Suprapubic skin (tissue), 4 donors: Measurements from ENCODE around the gene FRK. TPM values are rescaled to one million over a fixed set of nuclear protein-coding genes. Genes with fewer than 3 reads are reported as not detected.
"Not testable (repeated sequence)": the region's sequence is repeated elsewhere in the genome, so short reads cannot be mapped to it uniquely, and the experiment has no call there.

Source experiments
- DNase-seq, 2 donors: peaks; one replicate each; pipeline ENCODE4 v3.0.0-alpha.2; 2019; ENCODE audit warnings: low spot score in 2 of 2
- H3K27ac ChIP-seq: fragments of 200-600 bp; sonication (generic); one replicate; pipeline ENCODE4 v1.5.1; 2019
- H3K27me3 ChIP-seq: fragments of 200-600 bp; sonication (generic); one replicate; pipeline ENCODE4 v1.5.1; 2019
- H3K36me3 ChIP-seq: fragments of 200-600 bp; sonication (generic); one replicate; pipeline ENCODE4 v1.5.1; 2019
- H3K4me1 ChIP-seq: fragments of 200-600 bp; sonication (generic); one replicate; pipeline ENCODE4 v1.5.1; 2019
- H3K4me3 ChIP-seq: fragments of 200-600 bp; sonication (generic); one replicate; pipeline ENCODE4 v1.5.1; 2019; ENCODE audit warnings: mild to moderate bottlenecking
- H3K9me3 ChIP-seq: fragments of 200-600 bp; sonication (generic); one replicate; pipeline ENCODE4 v1.5.1; 2019
- CTCF ChIP-seq, 2 donors: fragments of 200-600 bp in 1 of 2; fragments of 450-650 bp in 1 of 2; sonication (generic) in 1 of 2; IDR thresholded peaks; one replicate each; pipeline ENCODE4 v1.5.1; 2016 to 2019; ENCODE audit warnings: antibody characterized with exemption in 2 of 2, mild to moderate bottlenecking in 1 of 2, moderate library complexity in 1 of 2
- EP300 ChIP-seq: sonication (generic); formaldehyde crosslinking; IDR thresholded peaks from one replicate; pipeline ENCODE4 v1.6.1; 2017; ENCODE audit warnings: antibody characterized with exemption
- POLR2A ChIP-seq, 2 donors: fragments of 450-650 bp; IDR thresholded peaks; one replicate each; pipeline ENCODE4 v1.6.1; 2017; ENCODE audit warnings: antibody characterized with exemption in 2 of 2, mild to moderate bottlenecking in 2 of 2, moderate library complexity in 2 of 2
- POLR2AphosphoS5 ChIP-seq, 3 donors: sonication (generic); formaldehyde crosslinking; IDR thresholded peaks; one replicate each; pipeline ENCODE4 v1.6.1; 2017; ENCODE audit warnings: antibody characterized with exemption in 3 of 3
- WGBS: methylation state at CpG from one replicate; pipeline ENCODE4 v1.1.5; 2018; 5-methylcytosine and 5-hydroxymethylcytosine counted together
- total RNA-seq, 4 donors: library from RNA; depleted of rRNA; stranded (reverse); fragments of >200 nt; gene quantifications; one replicate each; pipeline ENCODE4 v1.1.0, GENCODE V29; 2016

FRK gene
- total RNA-seq, 4 donors from 2014 or later, result 1.6 to 3.6 (median 3.0) TPM

- DNase-seq, result no peak
- Histone ChIP-seq H3K36me3 (no peaks in the 10 kb centered on the region), H3K27me3 (no peaks in the 10 kb centered on the region), H3K4me3 (no peak overlapping the region), H3K4me1 (no peaks in the 10 kb centered on the region), H3K27ac (no peak overlapping the region), H3K9me3 (no peaks in the 10 kb centered on the region)
- WGBS, result 89% methylated on average over 2 of the region's 2 CpGs
- TF ChIP-seq CTCF (IDR thresholded peaks at IDR 0.05), result no peak
- no peak for TF ChIP-seq POLR2A (IDR thresholded peaks at IDR 0.05)
- no peak for TF ChIP-seq EP300
- no peak for TF ChIP-seq POLR2AphosphoS5 (IDR thresholded peaks at IDR 0.05)
Measured at GRCh38 chr6:115972679-115973078, 88.0 kb downstream of the FRK start.

- Histone ChIP-seq H3K4me3 (no peak overlapping the region), H3K9me3 (no peaks in the 10 kb centered on the region), H3K36me3 (peaks cover 3% of the 10 kb centered on the region), H3K27ac (no peak overlapping the region), H3K27me3 (no peaks in the 10 kb centered on the region), H3K4me1 (no peaks in the 10 kb centered on the region)
- WGBS, result 97% methylated on average over 2 of the region's 2 CpGs
- no peak for TF ChIP-seq POLR2A (IDR thresholded peaks at IDR 0.05)
- no peak for TF ChIP-seq CTCF (IDR thresholded peaks at IDR 0.05)
- no peak for TF ChIP-seq EP300
- no peak for DNase-seq
Measured at GRCh38 chr6:115971785-115972184, 88.9 kb downstream of the FRK start.

DNA sequence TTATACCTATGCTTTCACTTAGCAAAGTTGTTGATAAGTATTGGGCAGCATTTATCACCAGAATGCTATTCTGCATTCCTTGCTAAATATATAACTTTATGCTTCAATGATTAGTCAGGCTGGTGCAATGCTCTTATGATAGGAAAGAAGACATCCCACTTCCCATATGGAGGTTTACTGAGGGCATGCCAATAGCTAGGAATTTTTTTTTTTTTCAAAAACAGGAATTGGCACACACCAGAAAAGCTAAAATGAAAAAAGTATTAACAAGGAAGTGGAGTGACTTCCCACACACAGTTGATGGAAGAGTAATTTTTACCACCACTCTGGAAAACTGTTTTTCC is 90.8 kb downstream of the FRK start:
- no peak for DNase-seq
- Histone ChIP-seq H3K4me3 (no peak overlapping the region), H3K9me3 (no peaks in the 10 kb centered on the region), H3K36me3 (peaks cover 3% of the 10 kb centered on the region), H3K27me3 (no peaks in the 10 kb centered on the region), H3K27ac (no peak overlapping the region), H3K4me1 (no peaks in the 10 kb centered on the region)
- TF ChIP-seq POLR2AphosphoS5 (IDR thresholded peaks at IDR 0.05) (no peak), EP300 (no peak), CTCF (IDR thresholded peaks at IDR 0.05) (no peak), POLR2A (IDR thresholded peaks at IDR 0.05) (no peak)

GRCh38 chr6:115969207-115969929 is 91.3 kb downstream of the FRK start:
- 84% methylated on average over 7 of the region's 7 CpGs for WGBS
- no peak overlapping the region for H3K27ac ChIP-seq

DNA sequence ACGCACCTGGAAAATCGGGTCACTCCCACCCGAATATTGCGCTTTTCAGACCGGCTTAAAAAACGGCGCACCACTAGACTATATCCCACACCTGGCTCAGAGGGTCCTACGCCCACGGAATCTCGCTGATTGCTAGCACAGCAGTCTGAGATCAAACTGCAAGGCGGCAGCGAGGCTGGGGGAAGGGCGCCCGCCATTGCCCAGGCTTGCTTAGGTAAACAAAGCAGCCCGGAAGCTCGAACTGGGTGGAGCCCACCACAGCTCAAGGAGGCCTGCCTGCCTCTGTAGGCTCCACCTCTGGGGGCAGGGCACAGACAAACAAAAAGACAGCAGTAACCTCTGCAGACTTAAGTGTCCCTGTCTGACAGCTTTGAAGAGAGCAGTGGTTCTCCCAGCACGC is 100.4 kb downstream of the FRK start:
- 98% methylated on average over 9 of the region's 17 CpGs for WGBS

More at GRCh38 chr6:115969207-115969929, 91.3 kb downstream of the FRK start:
- peaks cover 3% of the 10 kb centered on the region for H3K36me3 ChIP-seq
- no peaks in the 10 kb centered on the region for H3K9me3 ChIP-seq
- H3K4me3 ChIP-seq, result no peak overlapping the region
- no peak for TF ChIP-seq POLR2AphosphoS5 (IDR thresholded peaks at IDR 0.05)
- TF ChIP-seq POLR2A (IDR thresholded peaks at IDR 0.05), result no peak
- no peak for TF ChIP-seq EP300
- no peak for TF ChIP-seq CTCF (IDR thresholded peaks at IDR 0.05)
- H3K4me1 ChIP-seq, result no peaks in the 10 kb centered on the region
- H3K27me3 ChIP-seq, result no peaks in the 10 kb centered on the region
- DNase-seq, result no peak

GRCh38 chr6:115958958-115959357 is 101.7 kb downstream of the FRK start:
- WGBS, result 88% methylated on average over 3 of the region's 3 CpGs

More for the DNA sequence above, 100.4 kb downstream of the FRK start:
- not testable (repeated sequence) for H3K4me3 ChIP-seq, H3K27me3 ChIP-seq, H3K9me3 ChIP-seq, H3K27ac ChIP-seq, DNase-seq, H3K4me1 ChIP-seq, H3K36me3 ChIP-seq

More at GRCh38 chr6:115958958-115959357, 101.7 kb downstream of the FRK start:
- no peaks in the 10 kb centered on the region for H3K27me3 ChIP-seq
- H3K9me3 ChIP-seq, result no peaks in the 10 kb centered on the region
- no peak for DNase-seq
- no peak overlapping the region for H3K4me3 ChIP-seq
- H3K27ac ChIP-seq, result no peak overlapping the region
- H3K36me3 ChIP-seq, result no peaks in the 10 kb centered on the region
- no peak for TF ChIP-seq EP300
- TF ChIP-seq CTCF (IDR thresholded peaks at IDR 0.05), result no peak
- no peak for TF ChIP-seq POLR2A (IDR thresholded peaks at IDR 0.05)
- TF ChIP-seq POLR2AphosphoS5 (IDR thresholded peaks at IDR 0.05), result no peak
- H3K4me1 ChIP-seq, result no peaks in the 10 kb centered on the region
